VCaP (cell line): Measurements from ENCODE around the gene PARVA.

ENCODE experiments used
- H3K27ac ChIP-seq: fragments of 450-650 bp; 2 replicates; pipeline ENCODE4 v1.5.1; 2017
- CTCF ChIP-seq: fragments of 450-650 bp; conservative IDR thresholded peaks from 2 replicates; pipeline ENCODE4 v1.5.1; 2017; ENCODE audit warnings: mild to moderate bottlenecking, moderate library complexity

PARVA gene

GRCh38 chr11:12410006-12410728, 32.8 kb downstream of the PARVA start:
- TF ChIP-seq CTCF: peak; percentile 32

GRCh38 chr11:12411393-12411792, 34.0 kb downstream of the PARVA start:
- no peak overlapping the region for H3K27ac ChIP-seq
- no peak for TF ChIP-seq CTCF

More at GRCh38 chr11:12410006-12410728, 32.8 kb downstream of the PARVA start:
- no peak overlapping the region for H3K27ac ChIP-seq

- no peak overlapping the region for H3K27ac ChIP-seq
- peak; percentile 73 for TF ChIP-seq CTCF
These were observed 34.7 kb downstream of the PARVA start for GRCh38 chr11:12411806-12412727.

GRCh38 chr11:12413141-12414052, 36.0 kb downstream of the PARVA start:
- no peak overlapping the region for H3K27ac ChIP-seq
- TF ChIP-seq CTCF: no peak

- TF ChIP-seq CTCF: no peak
- no peak overlapping the region for H3K27ac ChIP-seq
These were observed 37.2 kb downstream of the PARVA start for GRCh38 chr11:12414611-12415010.

GRCh38 chr11:12415342-12415966, 38.1 kb downstream of the PARVA start:
- no peak overlapping the region for H3K27ac ChIP-seq
- no peak for TF ChIP-seq CTCF
